Fibroblast of villous mesenchyme (primary cell): ENCODE measurements around the gene PAQR4. TPM values are rescaled to one million over a fixed set of nuclear protein-coding genes. Genes with fewer than 3 reads are reported as not detected.

Source experiments
- DNase-seq: peaks from one replicate; pipeline ENCODE4 v3.0.0-alpha.2; 2010; ENCODE audit warnings: low read depth
- H3K4me3 ChIP-seq: 2 replicates; pipeline ENCODE4 v1.5.1; 2011; ENCODE audit warnings: low read depth, mild to moderate bottlenecking, low read length
- CTCF ChIP-seq: IDR thresholded peaks from 2 replicates; pipeline ENCODE4 v1.5.1; 2012; ENCODE audit warnings: low read depth, mild to moderate bottlenecking, low read length; ENCODE audit not compliant: insufficient read depth
- total RNA-seq: library from RNA; depleted of rRNA; stranded (reverse); fragments of >200 nt; gene quantifications from 2 replicates; pipeline ENCODE4 v1.2.3, GENCODE V29; 2012

PAQR4 gene
- total RNA-seq, 1 donor, result 4.3 TPM

DNA sequence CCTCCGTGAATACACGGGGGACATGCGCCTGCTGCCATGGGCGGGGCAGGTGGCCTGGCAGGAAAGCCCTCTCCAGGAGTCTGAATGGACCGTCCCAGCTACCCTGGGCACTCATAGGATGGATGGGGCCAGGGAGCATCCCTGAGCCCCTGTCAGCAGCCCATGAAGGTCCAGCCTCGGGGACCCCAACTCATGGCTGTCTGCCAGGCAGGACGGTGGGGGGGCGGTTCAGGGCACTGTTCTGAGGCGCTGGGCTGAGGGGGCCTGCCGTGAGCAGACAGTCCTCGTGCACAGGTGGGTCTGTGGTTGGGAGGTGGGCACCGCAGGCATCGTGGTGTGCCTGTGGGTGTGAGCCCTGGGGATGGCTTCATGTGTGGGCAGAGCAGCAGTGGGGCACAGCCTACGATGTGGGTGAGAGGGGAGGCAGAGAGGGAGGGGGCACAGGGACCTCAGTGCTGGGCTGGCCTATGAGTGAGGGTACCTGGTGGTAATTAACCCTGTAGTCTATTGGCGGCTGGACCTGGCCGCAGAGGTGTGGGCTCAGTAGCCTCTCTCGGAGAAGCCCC is 17.6 kb downstream of the PAQR4 start:
- H3K4me3 ChIP-seq, result no peak overlapping the region
- DNase-seq, result no peak
- no peak for TF ChIP-seq CTCF

GRCh38 chr16:2987286-2987685 is 18.1 kb downstream of the PAQR4 start:
- no peak overlapping the region for H3K4me3 ChIP-seq
- DNase-seq, result no peak
- TF ChIP-seq CTCF, result no peak

- H3K4me3 ChIP-seq, result no peak overlapping the region
- DNase-seq, result no peak
- TF ChIP-seq CTCF, result no peak
Observed at GRCh38 chr16:2987833-2988232, 18.7 kb downstream of the PAQR4 start.

GRCh38 chr16:2988590-2989099 is 19.5 kb downstream of the PAQR4 start:
- TF ChIP-seq CTCF, result no peak

GRCh38 chr16:2990891-2991290 is 21.7 kb downstream of the PAQR4 start:
- no peak overlapping the region for H3K4me3 ChIP-seq
- no peak for TF ChIP-seq CTCF
- DNase-seq, result no peak

More at GRCh38 chr16:2988590-2989099, 19.5 kb downstream of the PAQR4 start:
- no peak overlapping the region for H3K4me3 ChIP-seq
- no peak for DNase-seq

DNA sequence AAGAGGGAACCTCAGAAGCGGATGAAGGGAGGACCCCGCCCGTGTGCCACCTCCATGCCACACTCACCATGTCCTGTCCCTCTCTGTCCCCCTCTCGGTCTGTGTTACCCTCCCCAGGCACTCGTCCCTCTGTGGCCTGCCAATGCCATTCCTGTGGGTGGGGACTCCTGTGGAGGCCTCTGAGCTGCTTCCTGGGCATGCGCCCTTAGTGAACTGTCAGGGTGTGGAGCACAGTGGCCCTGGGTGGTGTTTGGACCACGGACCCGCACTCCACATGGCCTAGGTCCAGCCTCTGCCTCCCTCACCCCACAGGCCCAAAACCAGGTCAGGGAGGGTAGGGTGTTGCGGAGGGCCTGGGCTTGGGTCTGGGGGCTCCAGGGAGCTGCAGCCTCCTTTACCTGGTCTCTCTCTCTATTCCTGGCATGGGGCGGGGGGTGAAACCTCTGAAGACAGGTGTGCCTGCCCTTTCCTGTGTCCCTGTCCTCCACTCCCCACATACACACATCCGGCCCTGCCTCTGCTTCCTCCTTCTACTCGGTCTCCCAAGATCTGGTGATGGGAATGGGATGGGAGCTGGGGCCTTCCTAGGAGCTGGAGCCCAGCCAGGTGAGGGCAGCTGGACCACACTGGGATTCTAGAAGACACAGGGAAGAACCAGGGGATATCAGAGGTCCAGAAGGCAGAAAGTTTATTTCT is 22.6 kb downstream of the PAQR4 start:
- TF ChIP-seq CTCF, result no peak
- H3K4me3 ChIP-seq, result no peak overlapping the region
- no peak for DNase-seq
